Ishikawa (cell line): ENCODE results near the gene IBTK.

Source experiments
- EGR1 ChIP-seq: IDR thresholded peaks from 2 replicates; pipeline ENCODE4 v1.6.1; 2012
- TCF12 ChIP-seq: IDR thresholded peaks from 2 replicates; pipeline ENCODE4 v1.6.1; 2012; ENCODE audit warnings: low read depth
- TEAD4 ChIP-seq: IDR thresholded peaks from 2 replicates; pipeline ENCODE4 v1.6.1; 2012
- ZBTB7A ChIP-seq: IDR thresholded peaks from 2 replicates; pipeline ENCODE4 v1.6.1; 2012; ENCODE audit warnings: low read depth
- TF ChIP-seq, protein P1 (sequence below): IDR thresholded peaks from 2 replicates; pipeline ENCODE4 v1.6.1; 2012; ENCODE audit warnings: low read depth, mild to moderate bottlenecking
- TF ChIP-seq, protein P2 (sequence below): IDR thresholded peaks from 2 replicates; pipeline ENCODE4 v1.6.1; 2012

IBTK gene

DNA sequence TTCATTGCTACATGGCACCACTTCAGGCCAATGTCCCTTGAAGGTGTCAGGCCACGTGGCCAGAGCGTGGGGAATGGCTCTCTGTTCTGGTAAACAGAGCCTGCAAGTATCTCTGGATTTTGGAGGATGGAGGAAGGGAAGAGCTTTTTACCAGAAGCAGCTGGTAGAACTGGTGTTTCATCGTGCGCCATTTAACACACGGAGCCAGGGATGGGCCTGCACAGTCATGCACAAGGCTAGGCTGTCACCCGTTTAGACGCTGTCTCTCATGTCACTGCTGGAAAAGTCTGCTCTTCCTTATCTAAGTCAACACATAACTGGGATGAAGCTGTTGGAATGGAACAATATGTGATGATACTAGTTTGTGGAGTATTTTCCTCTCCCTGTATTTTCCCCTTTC is 123.9 kb downstream of the IBTK start:
- TF ChIP-seq ZBTB7A (no peak), EGR1 (no peak), TCF12 (no peak), TEAD4 (no peak)
- TF ChIP-seq, protein P1, sequence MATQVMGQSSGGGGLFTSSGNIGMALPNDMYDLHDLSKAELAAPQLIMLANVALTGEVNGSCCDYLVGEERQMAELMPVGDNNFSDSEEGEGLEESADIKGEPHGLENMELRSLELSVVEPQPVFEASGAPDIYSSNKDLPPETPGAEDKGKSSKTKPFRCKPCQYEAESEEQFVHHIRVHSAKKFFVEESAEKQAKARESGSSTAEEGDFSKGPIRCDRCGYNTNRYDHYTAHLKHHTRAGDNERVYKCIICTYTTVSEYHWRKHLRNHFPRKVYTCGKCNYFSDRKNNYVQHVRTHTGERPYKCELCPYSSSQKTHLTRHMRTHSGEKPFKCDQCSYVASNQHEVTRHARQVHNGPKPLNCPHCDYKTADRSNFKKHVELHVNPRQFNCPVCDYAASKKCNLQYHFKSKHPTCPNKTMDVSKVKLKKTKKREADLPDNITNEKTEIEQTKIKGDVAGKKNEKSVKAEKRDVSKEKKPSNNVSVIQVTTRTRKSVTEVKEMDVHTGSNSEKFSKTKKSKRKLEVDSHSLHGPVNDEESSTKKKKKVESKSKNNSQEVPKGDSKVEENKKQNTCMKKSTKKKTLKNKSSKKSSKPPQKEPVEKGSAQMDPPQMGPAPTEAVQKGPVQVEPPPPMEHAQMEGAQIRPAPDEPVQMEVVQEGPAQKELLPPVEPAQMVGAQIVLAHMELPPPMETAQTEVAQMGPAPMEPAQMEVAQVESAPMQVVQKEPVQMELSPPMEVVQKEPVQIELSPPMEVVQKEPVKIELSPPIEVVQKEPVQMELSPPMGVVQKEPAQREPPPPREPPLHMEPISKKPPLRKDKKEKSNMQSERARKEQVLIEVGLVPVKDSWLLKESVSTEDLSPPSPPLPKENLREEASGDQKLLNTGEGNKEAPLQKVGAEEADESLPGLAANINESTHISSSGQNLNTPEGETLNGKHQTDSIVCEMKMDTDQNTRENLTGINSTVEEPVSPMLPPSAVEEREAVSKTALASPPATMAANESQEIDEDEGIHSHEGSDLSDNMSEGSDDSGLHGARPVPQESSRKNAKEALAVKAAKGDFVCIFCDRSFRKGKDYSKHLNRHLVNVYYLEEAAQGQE: no peak
- TF ChIP-seq, protein P2, sequence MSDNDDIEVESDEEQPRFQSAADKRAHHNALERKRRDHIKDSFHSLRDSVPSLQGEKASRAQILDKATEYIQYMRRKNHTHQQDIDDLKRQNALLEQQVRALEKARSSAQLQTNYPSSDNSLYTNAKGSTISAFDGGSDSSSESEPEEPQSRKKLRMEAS: no peak
